GM12878 (cell line): ENCODE data around the gene AFTPH.

Experiments used
- CREB1 ChIP-seq: IDR thresholded peaks from 2 replicates; pipeline ENCODE4 v1.6.1; 2012; ENCODE audit warnings: low read depth, mild to moderate bottlenecking, inconsistent platforms
- GATAD2B ChIP-seq: fragments of 450-650 bp; conservative IDR thresholded peaks from 2 replicates; pipeline ENCODE4 v1.6.1; 2017; ENCODE audit warnings: low read depth, mild to moderate bottlenecking, moderate library complexity
- POLR2A ChIP-seq: IDR thresholded peaks from 2 replicates; pipeline ENCODE4 v1.6.1; 2011; ENCODE audit warnings: low read depth, mild to moderate bottlenecking, low read length

DNA sequence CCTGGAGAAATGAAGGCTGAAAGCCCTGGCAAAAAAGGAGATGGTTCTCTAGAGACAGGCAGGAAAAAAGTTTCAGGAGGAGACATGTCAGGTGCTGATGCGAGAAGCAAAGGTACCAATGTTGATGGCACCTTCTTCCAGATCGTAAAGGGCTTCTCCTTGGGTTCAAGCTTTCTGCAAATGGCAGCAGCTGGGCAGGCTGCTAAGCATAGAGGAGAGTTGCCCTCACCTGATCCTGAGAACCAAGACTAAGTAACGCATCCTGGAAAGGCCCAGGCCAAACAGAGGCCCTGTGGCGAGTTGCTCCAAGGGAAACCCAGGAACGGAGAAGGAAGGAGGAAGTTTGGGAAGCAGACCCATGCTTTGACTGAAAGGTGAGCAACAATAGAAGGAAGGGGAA is 23.6 kb upstream of the AFTPH start:
- TF ChIP-seq POLR2A (no peak), GATAD2B (no peak), CREB1 (no peak)
